Endodermal cell (in vitro differentiated cells): ENCODE measurements around the gene IQCF5. TPM values are rescaled to one million over a fixed set of nuclear protein-coding genes. Genes with fewer than 3 reads are reported as not detected.
"Not testable (repeated sequence)": the region's sequence is repeated elsewhere in the genome, so short reads cannot be mapped to it uniquely, and the experiment has no call there.

Source experiments
- DNase-seq: peaks from one replicate; pipeline ENCODE4 v3.0.0-alpha.2; 2017
- H3K27ac ChIP-seq: 2 replicates; pipeline ENCODE4 v1.5.1; 2013; ENCODE audit warnings: mild to moderate bottlenecking, low read depth, low read length, moderate library complexity
- H3K27me3 ChIP-seq: 2 replicates; pipeline ENCODE4 v1.6.1; 2013; ENCODE audit warnings: mild to moderate bottlenecking, low read length, moderate library complexity; ENCODE audit not compliant: insufficient read depth, control insufficient read depth, poor library complexity, severe bottlenecking
- H3K36me3 ChIP-seq: 2 replicates; pipeline ENCODE4 v1.7.0; 2013; ENCODE audit warnings: mild to moderate bottlenecking, low read length, moderate library complexity; ENCODE audit not compliant: control insufficient read depth, insufficient read depth
- H3K4me1 ChIP-seq: one replicate; pipeline ENCODE4 v1.7.0; 2013; ENCODE audit warnings: low read length; ENCODE audit not compliant: control insufficient read depth, insufficient read depth
- H3K4me3 ChIP-seq: 2 replicates; pipeline ENCODE4 v1.5.1; 2013; ENCODE audit warnings: mild to moderate bottlenecking, low read length, moderate library complexity
- H3K9ac ChIP-seq: 2 replicates; pipeline ENCODE4 v1.6.1; 2013; ENCODE audit warnings: mild to moderate bottlenecking, low read length, moderate library complexity; ENCODE audit not compliant: poor library complexity, severe bottlenecking; ENCODE audit errors: extremely low read depth
- H3K9me3 ChIP-seq: 2 replicates; pipeline ENCODE4 v1.6.1; 2013; ENCODE audit warnings: mild to moderate bottlenecking, low read length, moderate library complexity; ENCODE audit not compliant: control insufficient read depth
- H3K27ac Mint-ChIP-seq: 2 replicates; pipeline ENCODE4 v1.8.0; 2020; ENCODE audit warnings: mixed read lengths
- H3K27me3 Mint-ChIP-seq: 2 replicates; pipeline ENCODE4 v1.8.0; 2021; ENCODE audit warnings: mild to moderate bottlenecking, mixed read lengths; ENCODE audit not compliant: insufficient read depth
- H3K36me3 Mint-ChIP-seq: 2 replicates; pipeline ENCODE4 v1.8.0; 2020; ENCODE audit warnings: low read depth, mixed read lengths
- H3K4me1 Mint-ChIP-seq: 2 replicates; pipeline ENCODE4 v1.8.0; 2020; ENCODE audit warnings: mixed read lengths
- H3K4me3 Mint-ChIP-seq: 2 replicates; pipeline ENCODE4 v1.8.0; 2020; ENCODE audit warnings: mild to moderate bottlenecking, moderate library complexity, mixed read lengths
- H3K9me3 Mint-ChIP-seq: 2 replicates; pipeline ENCODE4 v1.8.0; 2020; ENCODE audit warnings: mild to moderate bottlenecking, mixed read lengths
- CTCF ChIP-seq: fragments of 200-600 bp; sonication (generic); conservative IDR thresholded peaks from 2 replicates; pipeline ENCODE4 v1.5.0; 2021; ENCODE audit warnings: antibody characterized with exemption, mild to moderate bottlenecking
- WGBS, 2 experiments: methylation state at CpG; one replicate each; pipeline versions ENCODE4 v1.1.5 to v1.1.7; 2013; ENCODE audit warnings: missing lambda C conversion rate in 2 of 2, mixed read lengths in 1 of 2; ENCODE audit not compliant: insufficient coverage in 1 of 2, insufficient read length in 1 of 2; 5-methylcytosine and 5-hydroxymethylcytosine counted together
- total RNA-seq, 2 donors: library from RNA; stranded (reverse); fragmentation: NEBNext Ultra II Directional in 1 of 2; extraction: Animal tissue kit (Norgen Biotek cat#: 25700) in 1 of 2; gene quantifications; 2 replicates in 1 of 2; 3 replicates in 1 of 2; pipeline ENCODE4 v1.2.1, GENCODE V29; 2021

Gene IQCF5
- total RNA-seq, 2 donors from 2014 or later = not detected

- Histone ChIP-seq H3K4me3 (no peak overlapping the region), H3K9me3 (peaks cover 16% of the 10 kb centered on the region), H3K4me1 (no peaks in the 10 kb centered on the region), H3K36me3 (no peaks in the 10 kb centered on the region), H3K9ac (no peak overlapping the region), H3K27me3 (no peaks in the 10 kb centered on the region), H3K27ac (no peak overlapping the region)
- DNase-seq = no peak
- no peak for TF ChIP-seq CTCF
- 90% methylated on average over 4 of the region's 4 CpGs; no CpG with 5 or more reads in 1 of the 2 experiments for WGBS, 2 experiments
- H3K9me3 Mint-ChIP-seq = peaks cover 58% of the 10 kb centered on the region
- no peaks in the 10 kb centered on the region for H3K4me1 Mint-ChIP-seq
- H3K4me3 Mint-ChIP-seq = no peak overlapping the region
- H3K27me3 Mint-ChIP-seq = peaks cover 4% of the 10 kb centered on the region
- H3K27ac Mint-ChIP-seq = no peak overlapping the region
- H3K36me3 Mint-ChIP-seq = peaks cover 21% of the 10 kb centered on the region
These were observed 32.6 kb upstream of the IQCF5 start for GRCh38 chr3:51908026-51908425.

GRCh38 chr3:51904034-51904823 is 28.8 kb upstream of the IQCF5 start:
- WGBS, 2 experiments = 97% methylated on average over 2 of the region's 2 CpGs; no CpG with 5 or more reads in 1 of the 2 experiments
- no peak overlapping the region for H3K27ac Mint-ChIP-seq

GRCh38 chr3:51902361-51902760 is 27.0 kb upstream of the IQCF5 start:
- not testable (repeated sequence) for H3K27me3 ChIP-seq, H3K9ac ChIP-seq, H3K36me3 ChIP-seq, H3K4me3 Mint-ChIP-seq, H3K4me1 ChIP-seq, H3K27ac Mint-ChIP-seq, H3K4me3 ChIP-seq, DNase-seq, H3K27ac ChIP-seq, H3K27me3 Mint-ChIP-seq
- Mint-ChIP-seq H3K9me3 (peaks cover 37% of the 10 kb centered on the region), H3K4me1 (peaks cover 36% of the 10 kb centered on the region), H3K36me3 (peaks cover 18% of the 10 kb centered on the region)
- peaks cover 11% of the 10 kb centered on the region for H3K9me3 ChIP-seq
- 74 to 100% methylated on average over 1 to 6 of the region's 7 CpGs for WGBS, 2 experiments

More at GRCh38 chr3:51904034-51904823, 28.8 kb upstream of the IQCF5 start:
- Histone ChIP-seq H3K4me3 (no peak overlapping the region), H3K9me3 (peaks cover 12% of the 10 kb centered on the region), H3K27me3 (no peaks in the 10 kb centered on the region), H3K27ac (no peak overlapping the region), H3K9ac (no peak overlapping the region), H3K36me3 (no peaks in the 10 kb centered on the region), H3K4me1 (no peaks in the 10 kb centered on the region)
- no peak for TF ChIP-seq CTCF
- Mint-ChIP-seq H3K27me3 (peaks cover 4% of the 10 kb centered on the region), H3K4me3 (no peak overlapping the region), H3K9me3 (peaks cover 48% of the 10 kb centered on the region), H3K36me3 (peaks cover 21% of the 10 kb centered on the region), H3K4me1 (peaks cover 19% of the 10 kb centered on the region)
- DNase-seq = no peak

GRCh38 chr3:51900043-51900442 is 24.6 kb upstream of the IQCF5 start:
- H3K27ac ChIP-seq, H3K4me1 ChIP-seq, DNase-seq, H3K36me3 ChIP-seq, H3K4me3 Mint-ChIP-seq, H3K4me3 ChIP-seq, H3K27me3 ChIP-seq, H3K27ac Mint-ChIP-seq, H3K27me3 Mint-ChIP-seq, H3K9ac ChIP-seq: not testable (repeated sequence)
- 86% methylated on average over 7 of the region's 7 CpGs; no CpG with 5 or more reads in 1 of the 2 experiments for WGBS, 2 experiments
- Mint-ChIP-seq H3K36me3 (peaks cover 11% of the 10 kb centered on the region), H3K4me1 (peaks cover 46% of the 10 kb centered on the region), H3K9me3 (peaks cover 21% of the 10 kb centered on the region)
- H3K9me3 ChIP-seq = peaks cover 25% of the 10 kb centered on the region
